D721Med (cell line): Measurements from ENCODE around the gene CAPN5.

Experiments used
- DNase-seq: peaks from one replicate; pipeline ENCODE4 v3.0.0; 2011; ENCODE audit warnings: low spot score; ENCODE audit not compliant: insufficient read length
- FAIRE-seq: peaks from 2 replicates; lab custom pipeline; 2011; peaks lifted over from hg19 to GRCh38; lab: Jason Lieb, UNC
- TF ChIP-seq, protein P1 (sequence below): IDR thresholded peaks from 2 replicates; pipeline ENCODE4 v1.5.1; 2012; ENCODE audit warnings: mild to moderate bottlenecking, control low read depth; ENCODE audit not compliant: insufficient read depth; ENCODE audit errors: missing control alignments

CAPN5 gene

DNA sequence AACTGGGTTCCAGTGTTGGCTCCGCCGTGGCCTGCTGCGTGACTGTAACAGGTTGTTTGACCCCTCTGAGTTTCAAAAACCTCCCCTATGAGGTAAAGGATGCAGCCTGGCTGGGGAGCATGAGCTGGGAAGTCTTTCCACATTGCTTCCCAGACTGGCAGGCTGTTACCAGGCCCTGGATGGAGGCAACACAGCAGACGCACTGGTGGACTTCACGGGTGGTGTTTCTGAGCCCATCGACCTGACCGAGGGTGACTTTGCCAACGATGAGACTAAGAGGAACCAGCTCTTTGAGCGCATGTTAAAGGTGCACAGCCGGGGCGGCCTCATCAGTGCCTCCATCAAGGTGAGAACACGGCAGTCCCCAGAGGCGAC lies 47.3 kb downstream of the CAPN5 start:
- FAIRE-seq (no peak), DNase-seq (no peak)
- TF ChIP-seq, protein P1, sequence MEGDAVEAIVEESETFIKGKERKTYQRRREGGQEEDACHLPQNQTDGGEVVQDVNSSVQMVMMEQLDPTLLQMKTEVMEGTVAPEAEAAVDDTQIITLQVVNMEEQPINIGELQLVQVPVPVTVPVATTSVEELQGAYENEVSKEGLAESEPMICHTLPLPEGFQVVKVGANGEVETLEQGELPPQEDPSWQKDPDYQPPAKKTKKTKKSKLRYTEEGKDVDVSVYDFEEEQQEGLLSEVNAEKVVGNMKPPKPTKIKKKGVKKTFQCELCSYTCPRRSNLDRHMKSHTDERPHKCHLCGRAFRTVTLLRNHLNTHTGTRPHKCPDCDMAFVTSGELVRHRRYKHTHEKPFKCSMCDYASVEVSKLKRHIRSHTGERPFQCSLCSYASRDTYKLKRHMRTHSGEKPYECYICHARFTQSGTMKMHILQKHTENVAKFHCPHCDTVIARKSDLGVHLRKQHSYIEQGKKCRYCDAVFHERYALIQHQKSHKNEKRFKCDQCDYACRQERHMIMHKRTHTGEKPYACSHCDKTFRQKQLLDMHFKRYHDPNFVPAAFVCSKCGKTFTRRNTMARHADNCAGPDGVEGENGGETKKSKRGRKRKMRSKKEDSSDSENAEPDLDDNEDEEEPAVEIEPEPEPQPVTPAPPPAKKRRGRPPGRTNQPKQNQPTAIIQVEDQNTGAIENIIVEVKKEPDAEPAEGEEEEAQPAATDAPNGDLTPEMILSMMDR: no peak

DNA sequence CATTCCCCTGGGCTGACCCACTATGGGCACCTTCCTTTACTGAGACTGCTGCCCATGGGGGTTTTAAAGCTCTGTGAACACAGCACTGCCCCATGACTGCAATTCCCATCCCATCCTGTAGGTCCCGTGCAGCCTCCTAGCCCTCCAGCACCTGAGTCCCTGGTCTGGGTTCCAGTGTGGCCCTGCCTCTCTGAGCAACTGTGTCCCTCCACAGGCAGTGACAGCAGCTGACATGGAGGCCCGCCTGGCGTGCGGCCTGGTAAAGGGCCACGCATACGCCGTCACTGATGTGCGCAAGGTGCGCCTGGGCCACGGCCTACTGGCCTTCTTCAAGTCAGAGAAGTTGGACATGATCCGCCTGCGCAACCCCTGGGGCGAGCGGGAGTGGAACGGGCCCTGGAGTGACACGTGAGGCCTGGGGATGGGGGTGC lies 48.4 kb downstream of the CAPN5 start:
- DNase-seq (no peak), FAIRE-seq (no peak)
- TF ChIP-seq, protein P1: no peak

- TF ChIP-seq, protein P1: no peak
- FAIRE-seq (no peak), DNase-seq (no peak)
Measured at GRCh38 chr11:77115956-77116355, 49.2 kb downstream of the CAPN5 start.

DNA sequence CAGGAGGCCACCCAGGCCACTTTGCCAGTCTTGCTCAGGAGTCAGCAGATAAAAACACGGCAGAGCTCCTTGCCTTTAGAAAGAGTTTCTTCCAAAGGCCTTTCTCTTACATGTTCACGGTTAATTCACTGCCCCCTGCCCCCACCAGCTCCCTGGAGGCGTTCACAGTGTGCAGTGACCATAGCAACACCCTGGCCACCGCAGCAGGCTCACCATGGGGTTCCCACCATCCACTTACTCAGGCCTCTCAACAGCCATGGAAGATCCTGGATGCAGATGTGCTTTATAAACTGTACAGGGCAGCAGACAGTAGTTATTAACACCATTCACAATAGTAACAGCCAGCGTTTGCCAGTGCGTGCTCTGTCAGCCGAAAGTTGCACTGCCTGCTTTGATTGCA lies 50.7 kb downstream of the CAPN5 start:
- DNase-seq (no peak), FAIRE-seq (no peak)
- TF ChIP-seq, protein P1: no peak

DNA sequence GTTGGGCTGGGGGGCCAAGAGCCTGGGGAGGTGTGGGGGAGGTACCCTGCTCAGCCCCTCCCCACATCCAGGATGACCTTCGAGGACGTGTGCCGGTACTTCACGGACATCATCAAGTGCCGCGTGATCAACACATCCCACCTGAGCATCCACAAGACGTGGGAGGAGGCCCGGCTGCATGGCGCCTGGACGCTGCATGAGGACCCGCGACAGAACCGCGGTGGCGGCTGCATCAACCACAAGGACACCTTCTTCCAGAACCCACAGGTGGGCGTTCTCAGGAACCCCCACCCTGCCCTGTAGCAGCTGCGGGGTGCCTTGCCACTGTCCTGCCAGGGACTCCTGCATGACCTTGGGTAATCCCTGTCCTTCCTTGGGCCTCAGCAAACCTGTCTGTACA lies 51.3 kb downstream of the CAPN5 start:
- TF ChIP-seq, protein P1: no peak
- no peak for DNase-seq
- no peak for FAIRE-seq

DNA sequence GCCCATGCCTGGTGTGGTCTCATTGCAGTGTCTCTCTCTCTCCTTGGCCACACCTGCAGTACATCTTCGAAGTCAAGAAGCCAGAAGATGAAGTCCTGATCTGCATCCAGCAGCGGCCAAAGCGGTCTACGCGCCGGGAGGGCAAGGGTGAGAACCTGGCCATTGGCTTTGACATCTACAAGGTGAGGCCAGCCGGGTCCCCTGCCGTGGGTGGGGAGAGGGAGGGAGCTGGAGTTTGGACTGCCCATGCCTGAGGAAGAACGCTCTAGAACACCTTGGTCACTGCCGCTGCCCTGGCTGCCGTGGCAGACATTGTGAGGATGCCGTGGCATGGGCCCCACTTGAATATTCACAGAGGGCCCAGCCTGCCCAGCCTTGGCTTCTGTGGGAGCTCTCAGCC lies 52.2 kb downstream of the CAPN5 start:
- no peak for FAIRE-seq
- TF ChIP-seq, protein P1: no peak

GRCh38 chr11:77119531-77119936 lies 52.8 kb downstream of the CAPN5 start:
- no peak for DNase-seq
- TF ChIP-seq, protein P1: no peak
- no peak for FAIRE-seq

More for the DNA sequence above, 52.2 kb downstream of the CAPN5 start:
- no peak for DNase-seq
